GM06990 (cell line): Measurements from ENCODE around the gene TSPAN9.

Experiments used
- DNase-seq: peaks from one replicate; pipeline ENCODE4 v3.0.0-alpha.2; 2011; ENCODE audit not compliant: insufficient read length; ENCODE audit errors: extremely low read depth
- H3K27me3 ChIP-seq: replicated peaks from 2 replicates; pipeline ENCODE4 v1.6.0; 2011; ENCODE audit warnings: low read length; ENCODE audit not compliant: control insufficient read depth, insufficient read depth
- H3K36me3 ChIP-seq: 2 replicates; pipeline ENCODE4 v1.5.1; 2011; ENCODE audit warnings: low read length; ENCODE audit not compliant: control insufficient read depth, insufficient read depth
- H3K4me3 ChIP-seq: replicated peaks from 2 replicates; pipeline ENCODE4 v1.5.1; 2011; ENCODE audit warnings: low read depth, mild to moderate bottlenecking, control low read depth, low read length
- TF ChIP-seq, protein P1 (sequence below): IDR thresholded peaks from 2 replicates; pipeline ENCODE4 v1.5.1; 2011; ENCODE audit warnings: low read length, control low read depth, mild to moderate bottlenecking, inconsistent platforms; ENCODE audit not compliant: insufficient read depth, poor library complexity, severe bottlenecking

Gene TSPAN9

GRCh38 chr12:3244219-3244750 is 167.1 kb downstream of the TSPAN9 start:
- TF ChIP-seq, protein P1, sequence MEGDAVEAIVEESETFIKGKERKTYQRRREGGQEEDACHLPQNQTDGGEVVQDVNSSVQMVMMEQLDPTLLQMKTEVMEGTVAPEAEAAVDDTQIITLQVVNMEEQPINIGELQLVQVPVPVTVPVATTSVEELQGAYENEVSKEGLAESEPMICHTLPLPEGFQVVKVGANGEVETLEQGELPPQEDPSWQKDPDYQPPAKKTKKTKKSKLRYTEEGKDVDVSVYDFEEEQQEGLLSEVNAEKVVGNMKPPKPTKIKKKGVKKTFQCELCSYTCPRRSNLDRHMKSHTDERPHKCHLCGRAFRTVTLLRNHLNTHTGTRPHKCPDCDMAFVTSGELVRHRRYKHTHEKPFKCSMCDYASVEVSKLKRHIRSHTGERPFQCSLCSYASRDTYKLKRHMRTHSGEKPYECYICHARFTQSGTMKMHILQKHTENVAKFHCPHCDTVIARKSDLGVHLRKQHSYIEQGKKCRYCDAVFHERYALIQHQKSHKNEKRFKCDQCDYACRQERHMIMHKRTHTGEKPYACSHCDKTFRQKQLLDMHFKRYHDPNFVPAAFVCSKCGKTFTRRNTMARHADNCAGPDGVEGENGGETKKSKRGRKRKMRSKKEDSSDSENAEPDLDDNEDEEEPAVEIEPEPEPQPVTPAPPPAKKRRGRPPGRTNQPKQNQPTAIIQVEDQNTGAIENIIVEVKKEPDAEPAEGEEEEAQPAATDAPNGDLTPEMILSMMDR: no peak
- Histone ChIP-seq H3K27me3 (no peaks in the 10 kb centered on the region; the same call in 1 of the 2 replicates), H3K36me3 (no peaks in the 10 kb centered on the region), H3K4me3 (no peak overlapping the region)
- no peak for DNase-seq

DNA sequence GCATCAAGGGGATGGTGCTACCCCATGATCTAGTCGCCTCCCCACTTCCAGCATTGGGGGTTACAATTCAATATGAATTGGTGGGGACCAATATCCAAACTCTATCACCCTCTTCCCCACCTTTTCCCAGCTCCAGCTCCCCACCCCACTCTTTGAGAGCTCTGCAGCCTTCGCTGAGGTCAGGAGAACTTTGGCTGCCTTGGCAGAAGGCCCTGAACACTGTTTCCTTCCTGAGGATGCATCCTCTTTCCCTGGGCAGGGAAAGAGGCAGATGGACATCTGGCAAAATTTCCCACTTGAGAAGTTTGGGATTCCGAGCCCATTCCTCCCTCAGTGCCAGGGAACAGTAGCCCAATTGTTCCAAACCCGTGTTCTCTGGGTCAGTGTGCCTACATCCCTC is 169.1 kb downstream of the TSPAN9 start:
- H3K27me3 ChIP-seq: no peaks in the 10 kb centered on the region; the same call in 1 of the 2 replicates
- no peak for DNase-seq
- TF ChIP-seq, protein P1: no peak
- no peak overlapping the region for H3K4me3 ChIP-seq
- H3K36me3 ChIP-seq: no peaks in the 10 kb centered on the region

- H3K4me3 ChIP-seq: no peak overlapping the region
- no peaks in the 10 kb centered on the region; the same call in 1 of the 2 replicates for H3K27me3 ChIP-seq
- TF ChIP-seq, protein P1: no peak
- no peaks in the 10 kb centered on the region for H3K36me3 ChIP-seq
- no peak for DNase-seq
These were observed 169.9 kb downstream of the TSPAN9 start for GRCh38 chr12:3247077-3247476.

- no peak for DNase-seq
- TF ChIP-seq, protein P1: no peak
- Histone ChIP-seq H3K27me3 (no peaks in the 10 kb centered on the region), H3K4me3 (no peak overlapping the region), H3K36me3 (no peaks in the 10 kb centered on the region)
These were observed 170.5 kb downstream of the TSPAN9 start for GRCh38 chr12:3247629-3248161.

- H3K36me3 ChIP-seq: no peaks in the 10 kb centered on the region
- TF ChIP-seq, protein P1: no peak
- H3K27me3 ChIP-seq: no peaks in the 10 kb centered on the region
- DNase-seq: no peak
- H3K4me3 ChIP-seq: no peak overlapping the region
These were observed 172.1 kb downstream of the TSPAN9 start for GRCh38 chr12:3249081-3249800.
